Measurements from ENCODE around the gene DHRS7C. TPM values are rescaled to one million over a fixed set of nuclear protein-coding genes. Genes with fewer than 3 reads are reported as not detected.

The DHRS7C gene
- total RNA-seq, 2 donors from 2014 or later: not detected

DNA sequence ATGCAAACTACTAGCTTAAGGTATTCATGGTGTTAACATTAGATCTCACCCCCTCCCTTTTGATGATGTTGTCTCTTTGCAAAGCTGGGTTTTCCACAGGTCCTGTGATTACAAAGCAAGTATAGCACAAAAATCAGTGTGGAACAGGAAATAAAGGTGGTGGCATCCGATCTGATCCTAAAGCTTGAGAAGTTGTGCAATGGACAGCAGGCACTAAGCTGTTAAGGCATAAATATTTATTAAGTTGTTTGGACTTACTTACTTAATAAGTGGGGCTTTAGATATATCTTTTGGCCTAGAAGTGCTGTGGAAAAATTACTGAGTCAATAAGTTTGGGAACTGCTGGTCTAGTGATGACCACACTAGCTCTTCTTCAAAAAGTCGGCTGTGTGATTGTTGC, 39.3 kb upstream of the DHRS7C start:
- 68% methylated on average over 2 of the region's 2 CpGs for WGBS
- Histone ChIP-seq H3K27ac (no peak overlapping the region), H3K27me3 (replicated peaks; ENCODE audit: insufficient read depth) (no peaks in the 10 kb centered on the region), H3K4me1 (replicated peaks) (no peaks in the 10 kb centered on the region), H3K4me3 (no peak overlapping the region), H3K9me3 (no peaks in the 10 kb centered on the region), H3K36me3 (no peaks in the 10 kb centered on the region)
- intact Hi-C loops (cut with DNase I): no loop called here
- DNase-seq (ENCODE audit: low spot score): no peak
- TF ChIP-seq POLR2A (IDR thresholded peaks at IDR 0.05): no peak
- no peak for TF ChIP-seq POLR2AphosphoS5 (IDR thresholded peaks at IDR 0.05)

DNA sequence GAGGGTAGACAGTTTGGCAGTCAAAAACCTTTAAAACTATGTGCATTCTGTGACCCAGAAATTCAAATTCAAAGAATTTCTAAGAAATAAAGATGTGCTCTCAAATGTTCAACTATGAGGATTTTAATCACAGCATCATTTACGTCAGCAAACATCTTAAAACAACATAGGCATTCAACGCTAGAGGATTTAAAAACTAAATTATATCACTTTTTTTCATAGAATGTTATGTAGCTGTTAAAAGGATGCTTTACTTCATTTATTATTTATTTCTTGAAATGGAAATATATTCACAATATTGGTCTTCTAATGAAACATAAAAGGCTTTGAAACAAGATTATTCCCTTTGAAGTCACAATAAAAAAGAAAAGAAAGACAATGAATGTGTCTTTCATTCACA, 38.0 kb upstream of the DHRS7C start:
- no peaks in the 10 kb centered on the region for H3K27me3 ChIP-seq (replicated peaks; ENCODE audit: insufficient read depth)
- no peaks in the 10 kb centered on the region for H3K4me1 ChIP-seq (replicated peaks)
- TF ChIP-seq, protein P1, sequence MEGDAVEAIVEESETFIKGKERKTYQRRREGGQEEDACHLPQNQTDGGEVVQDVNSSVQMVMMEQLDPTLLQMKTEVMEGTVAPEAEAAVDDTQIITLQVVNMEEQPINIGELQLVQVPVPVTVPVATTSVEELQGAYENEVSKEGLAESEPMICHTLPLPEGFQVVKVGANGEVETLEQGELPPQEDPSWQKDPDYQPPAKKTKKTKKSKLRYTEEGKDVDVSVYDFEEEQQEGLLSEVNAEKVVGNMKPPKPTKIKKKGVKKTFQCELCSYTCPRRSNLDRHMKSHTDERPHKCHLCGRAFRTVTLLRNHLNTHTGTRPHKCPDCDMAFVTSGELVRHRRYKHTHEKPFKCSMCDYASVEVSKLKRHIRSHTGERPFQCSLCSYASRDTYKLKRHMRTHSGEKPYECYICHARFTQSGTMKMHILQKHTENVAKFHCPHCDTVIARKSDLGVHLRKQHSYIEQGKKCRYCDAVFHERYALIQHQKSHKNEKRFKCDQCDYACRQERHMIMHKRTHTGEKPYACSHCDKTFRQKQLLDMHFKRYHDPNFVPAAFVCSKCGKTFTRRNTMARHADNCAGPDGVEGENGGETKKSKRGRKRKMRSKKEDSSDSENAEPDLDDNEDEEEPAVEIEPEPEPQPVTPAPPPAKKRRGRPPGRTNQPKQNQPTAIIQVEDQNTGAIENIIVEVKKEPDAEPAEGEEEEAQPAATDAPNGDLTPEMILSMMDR (IDR thresholded peaks at IDR 0.05): no peak
- no peak for TF ChIP-seq POLR2AphosphoS5 (IDR thresholded peaks at IDR 0.05)
- TF ChIP-seq POLR2A (IDR thresholded peaks at IDR 0.05): no peak
- 60% methylated on average over 2 of the region's 2 CpGs for WGBS
- H3K9me3 ChIP-seq: no peaks in the 10 kb centered on the region
- H3K36me3 ChIP-seq: no peaks in the 10 kb centered on the region
- DNase-seq (ENCODE audit: low spot score): no peak
- H3K4me3 ChIP-seq: no peak overlapping the region
- no peak overlapping the region for H3K27ac ChIP-seq
- intact Hi-C loops (cut with DNase I): no loop called here

DNA sequence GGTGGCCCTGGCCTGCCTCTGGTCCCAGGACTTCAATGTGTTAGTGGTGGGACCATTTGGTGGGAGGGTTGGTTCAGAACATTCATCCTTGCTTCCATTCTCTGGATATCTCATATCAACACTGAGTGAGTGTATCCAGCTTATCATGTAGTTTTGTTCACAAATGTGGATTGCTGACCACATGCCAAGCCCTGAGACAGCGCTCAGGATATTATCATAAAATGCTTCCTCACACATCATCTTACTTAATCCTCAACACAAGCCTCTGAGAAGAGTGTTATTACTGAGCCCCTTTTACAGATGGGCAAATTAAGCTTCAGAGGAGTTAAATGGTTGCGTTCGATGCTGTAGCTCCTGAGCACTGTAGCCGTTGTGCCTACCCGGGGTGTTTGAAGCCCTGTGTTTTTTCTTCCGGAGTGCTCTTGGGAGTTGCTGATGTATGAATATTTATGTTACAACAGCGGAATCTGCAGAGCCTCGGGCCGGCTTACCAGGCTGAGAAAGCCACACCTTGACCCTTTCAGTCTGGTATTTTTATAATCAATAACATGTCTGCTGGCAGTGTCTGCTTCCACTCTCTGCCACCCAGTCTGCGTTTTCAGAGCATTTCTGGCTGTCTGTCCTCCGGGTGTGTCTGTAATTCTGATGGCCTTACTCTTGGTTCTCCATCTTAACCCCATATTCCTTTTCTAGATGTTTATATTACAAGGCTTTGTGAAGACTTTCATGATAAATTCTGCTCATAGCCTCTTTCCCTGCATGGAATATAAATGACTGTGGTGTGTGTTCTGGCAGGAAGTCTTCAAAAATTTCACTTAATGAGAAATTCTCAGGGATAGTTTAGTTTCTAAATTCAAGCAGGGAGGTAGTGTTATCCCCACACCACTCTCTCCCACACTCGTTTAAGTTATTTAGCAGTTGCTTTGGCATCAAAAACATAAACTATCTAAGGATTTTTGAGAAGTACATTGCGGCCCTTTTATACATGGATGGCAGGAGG, 37.2 kb upstream of the DHRS7C start:
- Histone ChIP-seq H3K9me3 (no peaks in the 10 kb centered on the region), H3K27ac (no peak overlapping the region), H3K4me3 (no peak overlapping the region), H3K27me3 (replicated peaks; ENCODE audit: insufficient read depth) (no peaks in the 10 kb centered on the region), H3K4me1 (replicated peaks) (no peaks in the 10 kb centered on the region), H3K36me3 (no peaks in the 10 kb centered on the region)
- intact Hi-C loops (cut with DNase I): no loop called here
- 55% methylated on average over 13 of the region's 13 CpGs for WGBS
- TF ChIP-seq POLR2A (IDR thresholded peaks at IDR 0.05) (no peak), POLR2AphosphoS5 (IDR thresholded peaks at IDR 0.05) (no peak)
- TF ChIP-seq, protein P1 (IDR thresholded peaks at IDR 0.05): no peak
- DNase-seq (ENCODE audit: low spot score): no peak

DNA sequence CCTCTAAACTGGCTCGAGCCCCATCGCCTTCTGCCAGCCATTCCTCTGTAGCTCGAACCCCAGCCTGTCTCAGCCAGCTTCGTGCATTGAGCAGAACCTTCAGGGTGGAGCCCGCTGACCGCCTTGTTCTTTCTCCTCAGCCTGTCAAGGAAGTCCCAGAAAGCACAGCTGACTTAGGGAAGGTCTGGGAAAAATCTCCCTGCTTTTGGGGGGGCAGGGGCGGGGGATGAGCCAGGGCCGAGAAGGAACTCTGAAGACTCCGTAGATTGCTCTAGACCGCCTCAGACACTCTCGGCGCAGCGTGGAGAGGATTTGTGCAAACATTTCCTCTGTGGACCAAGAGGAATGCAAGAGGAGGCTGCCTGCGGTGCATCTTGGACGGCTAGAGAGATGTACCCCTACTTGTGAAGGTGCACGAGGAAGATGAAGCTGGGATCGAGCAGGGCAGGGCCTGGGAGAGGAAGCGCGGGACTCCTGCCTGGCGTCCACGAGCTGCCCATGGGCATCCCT, 34.3 kb upstream of the DHRS7C start, which contains the start of gene GLP2R:
Gene GLP2R (plus strand): TSS at position 284 of the 510 bp plus-strand sequence. CDS start 140 bp downstream, at position 424.
- Histone ChIP-seq H3K9me3 (no peaks in the 10 kb centered on the region), H3K4me3 (no peak within 1 kb of the TSS), H3K27ac (no peak within 1 kb of the TSS), H3K4me1 (replicated peaks) (no peaks in the 10 kb centered on the region), H3K27me3 (replicated peaks; ENCODE audit: insufficient read depth) (no peaks in the 10 kb centered on the region), H3K36me3 (no peaks in the 10 kb centered on the region)
- no peak for TF ChIP-seq POLR2AphosphoS5 (IDR thresholded peaks at IDR 0.05)
- no peak for TF ChIP-seq POLR2A (IDR thresholded peaks at IDR 0.05)
- TF ChIP-seq, protein P1 (IDR thresholded peaks at IDR 0.05): no peak
- intact Hi-C loops (cut with DNase I): no loop called here
- no peak for DNase-seq (ENCODE audit: low spot score)
- WGBS: 64% methylated on average over 20 of the region's 21 CpGs

DNA sequence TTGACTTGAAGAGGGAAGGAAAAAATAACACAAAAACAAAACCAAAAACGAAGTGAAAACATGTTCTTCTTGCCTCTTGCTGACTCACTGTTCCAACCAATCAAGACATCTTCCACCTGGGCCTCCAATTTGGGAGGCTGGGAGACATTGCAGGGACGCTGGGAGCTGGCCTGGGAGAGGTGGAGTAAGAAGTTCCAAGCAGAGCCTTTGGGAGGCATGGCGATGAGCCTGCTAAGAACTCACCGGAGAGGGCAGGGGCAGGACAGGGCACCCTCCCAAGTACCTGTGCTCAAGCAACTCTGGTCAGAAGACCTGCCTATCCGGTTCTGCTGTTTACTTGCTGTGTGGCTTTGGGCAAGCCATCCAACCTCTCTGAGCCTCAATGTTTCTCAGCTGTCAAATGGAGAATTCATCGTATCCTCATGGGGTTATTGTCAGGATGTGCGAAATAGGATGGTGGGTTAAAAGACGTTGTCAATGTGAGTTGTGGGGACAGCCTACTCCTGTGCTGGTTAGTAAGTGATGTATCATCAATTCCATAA, 33.5 kb upstream of the DHRS7C start:
- H3K36me3 ChIP-seq: no peaks in the 10 kb centered on the region
- no peak for DNase-seq (ENCODE audit: low spot score)
- TF ChIP-seq POLR2AphosphoS5 (IDR thresholded peaks at IDR 0.05) (no peak), POLR2A (IDR thresholded peaks at IDR 0.05) (no peak)
- TF ChIP-seq, protein P1 (IDR thresholded peaks at IDR 0.05): no peak
- intact Hi-C loops (cut with DNase I): no loop called here
- no peaks in the 10 kb centered on the region for H3K4me1 ChIP-seq (replicated peaks)
- 76% methylated on average over 8 of the region's 8 CpGs for WGBS
- no peak overlapping the region for H3K27ac ChIP-seq
- no peak overlapping the region for H3K4me3 ChIP-seq
- no peaks in the 10 kb centered on the region for H3K9me3 ChIP-seq
- no peaks in the 10 kb centered on the region for H3K27me3 ChIP-seq (replicated peaks; ENCODE audit: insufficient read depth)

Data from prostate gland (tissue), 2 donors.